Gastroesophageal sphincter (tissue), 4 donors: ENCODE data around the gene SLC25A13. TPM values are rescaled to one million over a fixed set of nuclear protein-coding genes. Genes with fewer than 3 reads are reported as not detected.
"Not testable (repeated sequence)": the region's sequence is repeated elsewhere in the genome, so short reads cannot be mapped to it uniquely, and the experiment has no call there.

Experiments
- ATAC-seq: fragments of 150-250 bp; one replicate; pipeline ENCODE4 v1.9.1; 2016; ENCODE audit warnings: mild to moderate bottlenecking, moderate library complexity
- H3K27ac ChIP-seq, 4 donors: fragments of 200-600 bp; sonication (generic) in 3 of 4; 1 replicate in 3 of 4; 2 replicates in 1 of 4; pipeline ENCODE4 v1.5.1; 2016 to 2019
- H3K27me3 ChIP-seq: fragments of 200-600 bp; sonication (generic); one replicate; pipeline ENCODE4 v1.5.1; 2019
- H3K36me3 ChIP-seq, 2 donors: fragments of 200-600 bp; sonication (generic); one replicate each; pipeline ENCODE4 v1.5.1; 2019; ENCODE audit warnings: control low read depth in 1 of 2
- H3K4me1 ChIP-seq, 3 donors: fragments of 200-600 bp; sonication (generic); 1 replicate in 2 of 3; 2 replicates in 1 of 3; pipeline ENCODE4 v1.5.1; 2016 to 2019; ENCODE audit warnings: control low read depth in 2 of 3
- H3K4me3 ChIP-seq, 2 donors: fragments of 200-600 bp; sonication (generic); one replicate each; pipeline ENCODE4 v1.5.1; 2019; ENCODE audit warnings: mild to moderate bottlenecking in 1 of 2, moderate library complexity in 1 of 2
- H3K9me3 ChIP-seq, 3 donors: fragments of 200-600 bp; sonication (generic); one replicate each; pipeline ENCODE4 v1.5.1; 2017 to 2019; ENCODE audit warnings: control low read depth in 2 of 3
- EP300 ChIP-seq: sonication (generic); formaldehyde crosslinking; IDR thresholded peaks from one replicate; pipeline ENCODE4 v1.6.1; 2017; ENCODE audit warnings: antibody characterized with exemption, mild to moderate bottlenecking
- POLR2A ChIP-seq, 2 donors: fragments of 450-650 bp; IDR thresholded peaks; one replicate each; pipeline ENCODE4 v1.6.1; 2017; ENCODE audit warnings: antibody characterized with exemption in 2 of 2, mild to moderate bottlenecking in 2 of 2, moderate library complexity in 1 of 2
- POLR2AphosphoS5 ChIP-seq: sonication (generic); formaldehyde crosslinking; IDR thresholded peaks from one replicate; pipeline ENCODE4 v1.6.1; 2017; ENCODE audit warnings: antibody characterized with exemption
- WGBS, 2 donors: methylation state at CpG; one replicate each; pipeline ENCODE4 v1.1.5; 2018; ENCODE audit warnings: low coverage in 1 of 2; 5-methylcytosine and 5-hydroxymethylcytosine counted together
- total RNA-seq, 4 donors: library from RNA; depleted of rRNA; stranded (reverse); fragments of >200 nt; gene quantifications; one replicate each; pipeline ENCODE4 v1.1.0, GENCODE V29; 2016
- TF ChIP-seq, protein P1 (sequence below), 4 experiments: fragments of 200-600 bp in 2 of 4; fragments of 450-650 bp in 2 of 4; sonication (generic) in 1 of 4; IDR thresholded peaks; one replicate each; pipeline ENCODE4 v1.5.1; 2017 to 2019; ENCODE audit warnings: antibody characterized with exemption in 4 of 4, mild to moderate bottlenecking in 2 of 4, moderate library complexity in 2 of 4

The SLC25A13 gene
- total RNA-seq, 4 donors from 2014 or later = 19.0 to 42.0 (median 28.0) TPM

- 71 to 83% methylated on average over 1 to 2 of the region's 2 CpGs for WGBS, 2 donors
- TF ChIP-seq POLR2A (IDR thresholded peaks at IDR 0.05) (no peak), POLR2AphosphoS5 (no peak), EP300 (no peak)
- TF ChIP-seq, protein P1, sequence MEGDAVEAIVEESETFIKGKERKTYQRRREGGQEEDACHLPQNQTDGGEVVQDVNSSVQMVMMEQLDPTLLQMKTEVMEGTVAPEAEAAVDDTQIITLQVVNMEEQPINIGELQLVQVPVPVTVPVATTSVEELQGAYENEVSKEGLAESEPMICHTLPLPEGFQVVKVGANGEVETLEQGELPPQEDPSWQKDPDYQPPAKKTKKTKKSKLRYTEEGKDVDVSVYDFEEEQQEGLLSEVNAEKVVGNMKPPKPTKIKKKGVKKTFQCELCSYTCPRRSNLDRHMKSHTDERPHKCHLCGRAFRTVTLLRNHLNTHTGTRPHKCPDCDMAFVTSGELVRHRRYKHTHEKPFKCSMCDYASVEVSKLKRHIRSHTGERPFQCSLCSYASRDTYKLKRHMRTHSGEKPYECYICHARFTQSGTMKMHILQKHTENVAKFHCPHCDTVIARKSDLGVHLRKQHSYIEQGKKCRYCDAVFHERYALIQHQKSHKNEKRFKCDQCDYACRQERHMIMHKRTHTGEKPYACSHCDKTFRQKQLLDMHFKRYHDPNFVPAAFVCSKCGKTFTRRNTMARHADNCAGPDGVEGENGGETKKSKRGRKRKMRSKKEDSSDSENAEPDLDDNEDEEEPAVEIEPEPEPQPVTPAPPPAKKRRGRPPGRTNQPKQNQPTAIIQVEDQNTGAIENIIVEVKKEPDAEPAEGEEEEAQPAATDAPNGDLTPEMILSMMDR (IDR thresholded peaks at IDR 0.05) = no peak
- Histone ChIP-seq H3K27me3 (no peaks in the 10 kb centered on the region), H3K9me3 (no peaks in the 10 kb centered on the region), H3K4me1 (no peaks in the 10 kb centered on the region), H3K27ac (no peak overlapping the region), H3K4me3 (no peak overlapping the region), H3K36me3 (no peaks in the 10 kb centered on the region)
- ATAC-seq = no peak
Observed at GRCh38 chr7:96331233-96331632, 9.3 kb upstream of the SLC25A13 start.

GRCh38 chr7:96330193-96330592 lies 8.3 kb upstream of the SLC25A13 start:
- 50 to 51% methylated on average over 1 to 2 of the region's 2 CpGs for WGBS, 2 donors
- TF ChIP-seq EP300 = no peak
- no peak for TF ChIP-seq POLR2A (IDR thresholded peaks at IDR 0.05)
- TF ChIP-seq POLR2AphosphoS5 = no peak
- TF ChIP-seq, protein P1 (IDR thresholded peaks at IDR 0.05) = no peak
- Histone ChIP-seq H3K4me3 (no peak overlapping the region), H3K4me1 (no peaks in the 10 kb centered on the region), H3K27ac (no peak overlapping the region), H3K9me3 (no peaks in the 10 kb centered on the region), H3K27me3 (no peaks in the 10 kb centered on the region), H3K36me3 (no peaks in the 10 kb centered on the region)
- ATAC-seq = no peak

GRCh38 chr7:96329241-96329640 lies 7.3 kb upstream of the SLC25A13 start:
- TF ChIP-seq POLR2A (IDR thresholded peaks at IDR 0.05) = no peak
- TF ChIP-seq, protein P1 (IDR thresholded peaks at IDR 0.05) = no peak
- TF ChIP-seq POLR2AphosphoS5 = no peak
- no peak for TF ChIP-seq EP300
- no peaks in the 10 kb centered on the region for H3K9me3 ChIP-seq
- no peak overlapping the region for H3K4me3 ChIP-seq
- H3K27me3 ChIP-seq = no peaks in the 10 kb centered on the region
- H3K36me3 ChIP-seq = no peaks in the 10 kb centered on the region
- H3K4me1 ChIP-seq = no peaks in the 10 kb centered on the region
- no peak overlapping the region for H3K27ac ChIP-seq
- ATAC-seq = no peak
- WGBS, 2 donors = 50 to 67% methylated on average over 1 of the region's 1 CpG

DNA sequence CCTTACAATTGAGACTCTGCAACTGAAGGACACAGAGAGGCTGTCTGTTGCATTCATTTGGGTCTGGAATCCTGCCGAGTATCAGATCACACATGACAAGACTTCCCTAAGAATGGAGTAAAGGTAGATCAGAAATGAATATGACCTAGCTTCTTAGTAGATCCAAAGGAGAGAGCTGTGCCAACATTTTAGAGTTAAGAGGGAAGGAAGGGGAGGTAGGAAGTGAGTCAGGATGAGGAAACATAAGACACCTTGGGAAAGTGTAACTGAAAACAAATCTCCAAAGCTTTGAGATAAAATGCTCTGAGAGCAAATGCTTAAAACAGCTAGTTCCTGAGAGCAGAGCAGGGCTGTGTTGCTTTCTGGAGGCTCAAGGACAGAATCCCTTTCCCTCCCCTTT lies 6.1 kb upstream of the SLC25A13 start:
- Histone ChIP-seq H3K4me1 (no peaks in the 10 kb centered on the region), H3K9me3 (no peaks in the 10 kb centered on the region), H3K4me3 (no peak overlapping the region), H3K27me3 (no peaks in the 10 kb centered on the region), H3K27ac (no peak overlapping the region), H3K36me3 (no peaks in the 10 kb centered on the region)
- TF ChIP-seq POLR2AphosphoS5 (no peak), EP300 (no peak), POLR2A (IDR thresholded peaks at IDR 0.05) (no peak)
- TF ChIP-seq, protein P1 (IDR thresholded peaks at IDR 0.05) = no peak
- WGBS, 2 donors = 80% methylated on average over 1 of the region's 1 CpG; no CpG with 5 or more reads in 1 of the 2 donors
- no peak for ATAC-seq

GRCh38 chr7:96327429-96327828 lies 5.5 kb upstream of the SLC25A13 start:
- no peak overlapping the region for H3K4me3 ChIP-seq
- no peaks in the 10 kb centered on the region for H3K27me3 ChIP-seq
- H3K27ac ChIP-seq = no peak overlapping the region
- peaks cover 0 to 2% (median 0%) of the 10 kb centered on the region in 3 donors for H3K4me1 ChIP-seq
- TF ChIP-seq, protein P1 (IDR thresholded peaks at IDR 0.05) = no peak
- TF ChIP-seq EP300 (no peak), POLR2A (IDR thresholded peaks at IDR 0.05) (no peak), POLR2AphosphoS5 (no peak)
- ATAC-seq = no peak
- H3K36me3 ChIP-seq = no peaks in the 10 kb centered on the region
- no peaks in the 10 kb centered on the region for H3K9me3 ChIP-seq
- WGBS, 2 donors = 61 to 75% methylated on average over 2 to 3 of the region's 3 CpGs

DNA sequence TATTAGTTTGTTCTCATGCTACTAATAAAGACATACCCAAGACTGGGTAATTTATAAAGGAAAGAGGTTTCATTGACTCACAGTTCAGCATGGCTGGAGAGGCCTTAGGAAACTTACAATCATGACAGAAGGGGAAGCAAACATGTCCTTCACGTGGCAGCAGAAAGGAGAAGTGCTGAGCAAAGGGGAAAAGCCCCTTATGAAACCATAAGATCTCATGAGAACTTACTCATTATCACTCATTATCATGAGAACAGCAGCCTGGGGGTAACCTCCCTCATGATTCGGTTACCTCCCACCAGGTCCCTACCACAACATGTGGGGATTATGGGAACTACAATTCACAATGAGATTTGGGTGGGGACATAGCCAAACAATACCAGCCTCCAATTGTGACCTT lies 4.9 kb upstream of the SLC25A13 start:
- not testable (repeated sequence) for ATAC-seq, H3K27me3 ChIP-seq, H3K4me1 ChIP-seq, H3K27ac ChIP-seq, H3K36me3 ChIP-seq, H3K4me3 ChIP-seq, H3K9me3 ChIP-seq
- 50% methylated on average over 2 of the region's 2 CpGs for WGBS, 2 donors
